Ovary (tissue), 9 donors: ENCODE results near the gene DPH6. TPM values are rescaled to one million over a fixed set of nuclear protein-coding genes. Genes with fewer than 3 reads are reported as not detected.
"Not testable (repeated sequence)": the region's sequence is repeated elsewhere in the genome, so short reads cannot be mapped to it uniquely, and the experiment has no call there.

Experiments used
- DNase-seq, 5 donors: peaks; one replicate each; pipeline ENCODE4 v3.0.0-alpha.2; 2019 to 2020
- H3K27ac ChIP-seq, 2 donors: fragments of 200-600 bp; one replicate each; pipeline versions ENCODE4 v1.5.1 to v1.8.0; 2019 to 2022
- H3K27me3 ChIP-seq: fragments of 200-600 bp; one replicate; pipeline ENCODE4 v1.8.0; 2022
- H3K36me3 ChIP-seq: fragments of 200-600 bp; sonication (generic); one replicate; pipeline ENCODE4 v1.5.1; 2019
- H3K4me1 ChIP-seq: one replicate; pipeline ENCODE4 v1.8.1; 2013; ENCODE audit warnings: mild to moderate bottlenecking, moderate library complexity; ENCODE audit not compliant: insufficient read depth
- H3K4me3 ChIP-seq: fragments of 200-600 bp; sonication (generic); one replicate; pipeline ENCODE4 v1.5.1; 2017
- H3K9me3 ChIP-seq, 2 donors: fragments of 200-600 bp in 1 of 2; sonication (generic) in 1 of 2; one replicate each; pipeline versions ENCODE4 v1.5.1 to v1.8.1; 2013 to 2019; ENCODE audit warnings: mild to moderate bottlenecking in 1 of 2, moderate library complexity in 1 of 2
- CTCF ChIP-seq, 3 donors: fragments of 450-650 bp in 2 of 3; fragments of 200-600 bp in 1 of 3; IDR thresholded peaks; one replicate each; pipeline versions ENCODE4 v1.5.1 to v1.8.0; 2016 to 2022; ENCODE audit warnings: antibody characterized with exemption in 3 of 3, mild to moderate bottlenecking in 1 of 3
- EP300 ChIP-seq: sonication (generic); formaldehyde crosslinking; IDR thresholded peaks from one replicate; pipeline ENCODE4 v1.6.1; 2017; ENCODE audit warnings: antibody characterized with exemption
- POLR2A ChIP-seq: fragments of 450-650 bp; IDR thresholded peaks from one replicate; pipeline ENCODE4 v1.6.1; 2017; ENCODE audit warnings: antibody characterized with exemption, mild to moderate bottlenecking, moderate library complexity
- WGBS, 3 donors: extraction: QIAGEN DNeasy Blood & Tissue Kit in 1 of 3; methylation state at CpG; one replicate each; pipeline versions ENCODE4 v1.1.5 to v1.1.7; 2013 to 2017; 5-methylcytosine and 5-hydroxymethylcytosine counted together
- intact Hi-C, 4 donors: fragments of 100-400 bp; cut with DNase I; formaldehyde crosslinking; loops; one replicate each; pipeline versions ENCODE4 v1.11.0 to v1.15.1; 2022 to 2023
- polyA plus RNA-seq, 2 donors: library from polyadenylated mRNA; stranded (reverse); fragments of 200-250 nt in 1 of 2; fragments of 350-450 nt in 1 of 2; fragmentation: Illumina TruSeq in 1 of 2; extraction: RNeasy Lipid Tissue Mini Kit (QIAGEN cat#74804) in 1 of 2; gene quantifications; one replicate each; pipeline ENCODE4 v1.2.3, GENCODE V29; 2013 to 2014
- total RNA-seq, 7 donors: library from RNA; depleted of rRNA in 2 of 7; stranded (reverse); fragments of >200 nt in 2 of 7; fragmentation: NEBNext Ultra II Directional in 3 of 7; extraction: Animal tissue kit (Norgen Biotek cat#: 25700) in 3 of 7; gene quantifications; one replicate each; pipeline versions ENCODE4 v1.1.0 to v1.2.4, GENCODE V29; 2016 to 2023
- donor health status: DM: no; HTN: no; CAD: no; lungs with moderate emphysema.
- donor health status: DM: no; HTN: no; CAD: no.
- donor health status: Bipolar disorder and iron deficiency.
- donor health status: DM: yes; HTN: yes; CAD: no.
- donor health status: DM: no; HTN: no; CAD: no.
- donor health status: DM: yes; HTN: yes; CAD: no.

DPH6 gene
- total and polyA plus RNA-seq, 9 donors, result 9.7 to 32.1 (median 24.2) TPM

GRCh38 chr15:35349916-35350315 is 196.0 kb downstream of the DPH6 start:
- Histone ChIP-seq H3K36me3 (no peaks in the 10 kb centered on the region), H3K27ac (no peak overlapping the region), H3K4me1 (no peaks in the 10 kb centered on the region), H3K9me3 (no peaks in the 10 kb centered on the region), H3K4me3 (no peak overlapping the region), H3K27me3 (no peaks in the 10 kb centered on the region)
- intact Hi-C loops, result no loop called here
- no peak for TF ChIP-seq CTCF (IDR thresholded peaks at IDR 0.05)
- TF ChIP-seq POLR2A, result no peak
- no peak for TF ChIP-seq EP300
- no peak for DNase-seq
- 91 to 95% (median 94%) methylated on average over 3 of the region's 3 CpGs for WGBS, 3 donors

GRCh38 chr15:35330916-35331315 is 215.0 kb downstream of the DPH6 start:
- H3K36me3 ChIP-seq, result no peaks in the 10 kb centered on the region
- intact Hi-C loops, result loop anchor here in 1 of 4 donors (10.0 kb wide), 1 partner anchor 64 kb away; no protein-coding TSS in a partner anchor
- 52 to 72% (median 66%) methylated on average over 3 of the region's 3 CpGs for WGBS, 3 donors
- no peak overlapping the region for H3K4me3 ChIP-seq
- H3K27ac ChIP-seq, result no peak overlapping the region
- no peak for TF ChIP-seq CTCF (IDR thresholded peaks at IDR 0.05)
- TF ChIP-seq POLR2A, result no peak
- no peak for TF ChIP-seq EP300
- no peak for DNase-seq
- H3K4me1 ChIP-seq, result no peaks in the 10 kb centered on the region
- H3K9me3 ChIP-seq, result no peaks in the 10 kb centered on the region
- H3K27me3 ChIP-seq, result no peaks in the 10 kb centered on the region

- WGBS, 3 donors, result 82 to 94% (median 93%) methylated on average over 6 of the region's 6 CpGs
- no peaks in the 10 kb centered on the region for H3K4me1 ChIP-seq
- intact Hi-C loops, result loop anchor here in 1 of 4 donors (10.0 kb wide), 1 partner anchor 65 kb away; no protein-coding TSS in a partner anchor
Measured at GRCh38 chr15:35330048-35330695, 215.8 kb downstream of the DPH6 start.

DNA sequence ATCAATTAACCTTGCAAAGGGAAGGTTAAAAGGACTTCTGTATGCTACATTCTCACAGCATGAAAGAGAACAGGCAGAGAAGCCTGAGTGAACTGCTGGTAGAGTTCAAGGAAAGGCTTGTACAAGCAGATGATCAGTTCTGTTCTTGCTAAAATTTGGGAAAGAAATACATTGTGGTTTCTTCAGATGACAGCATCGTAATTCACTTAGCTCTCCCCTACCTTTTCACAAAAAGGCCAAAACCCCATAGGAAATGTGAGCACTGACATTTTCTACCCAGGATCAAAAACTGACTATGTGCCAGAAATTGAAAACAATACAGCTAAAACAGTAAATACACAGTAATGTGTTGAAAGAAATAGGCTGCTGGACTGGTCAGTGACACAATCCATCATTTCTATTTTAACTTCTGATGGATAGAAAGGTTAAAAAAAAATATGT is 216.4 kb downstream of the DPH6 start:
- intact Hi-C loops, result no loop called here

More at GRCh38 chr15:35330048-35330695, 215.8 kb downstream of the DPH6 start:
- Histone ChIP-seq H3K27ac (no peak overlapping the region), H3K27me3 (no peaks in the 10 kb centered on the region), H3K9me3 (no peaks in the 10 kb centered on the region), H3K36me3 (no peaks in the 10 kb centered on the region), H3K4me3 (no peak overlapping the region)
- TF ChIP-seq EP300 (no peak), CTCF (IDR thresholded peaks at IDR 0.05) (no peak)
- DNase-seq, result no peak

GRCh38 chr15:35328836-35329235 is 217.1 kb downstream of the DPH6 start:
- H3K9me3 ChIP-seq, H3K4me1 ChIP-seq, H3K4me3 ChIP-seq, H3K36me3 ChIP-seq, DNase-seq, H3K27me3 ChIP-seq, H3K27ac ChIP-seq, intact Hi-C loops: not testable (repeated sequence)
- WGBS, 3 donors, result 91 to 94% (median 92%) methylated on average over 4 of the region's 4 CpGs

More for the DNA sequence above, 216.4 kb downstream of the DPH6 start:
- Histone ChIP-seq H3K9me3 (no peaks in the 10 kb centered on the region), H3K27ac (no peak overlapping the region), H3K36me3 (no peaks in the 10 kb centered on the region), H3K4me3 (no peak overlapping the region), H3K4me1 (no peaks in the 10 kb centered on the region), H3K27me3 (no peaks in the 10 kb centered on the region)
- TF ChIP-seq EP300 (no peak), POLR2A (no peak), CTCF (IDR thresholded peaks at IDR 0.05) (no peak)
- WGBS, 3 donors, result 78 to 84% (median 80%) methylated on average over 1 of the region's 1 CpG
- no peak for DNase-seq
